Gastroesophageal sphincter (tissue), 4 donors: ENCODE measurements around the gene KIDINS220. TPM values are rescaled to one million over a fixed set of nuclear protein-coding genes. Genes with fewer than 3 reads are reported as not detected.

ENCODE experiments used
- ATAC-seq: fragments of 150-250 bp; one replicate; pipeline ENCODE4 v1.9.1; 2016; ENCODE audit warnings: mild to moderate bottlenecking, moderate library complexity
- H3K27ac ChIP-seq, 4 donors: fragments of 200-600 bp; sonication (generic) in 3 of 4; 1 replicate in 3 of 4; 2 replicates in 1 of 4; pipeline ENCODE4 v1.5.1; 2016 to 2019
- H3K27me3 ChIP-seq: fragments of 200-600 bp; sonication (generic); one replicate; pipeline ENCODE4 v1.5.1; 2019
- H3K36me3 ChIP-seq, 2 donors: fragments of 200-600 bp; sonication (generic); one replicate each; pipeline ENCODE4 v1.5.1; 2019; ENCODE audit warnings: control low read depth in 1 of 2
- H3K4me1 ChIP-seq, 3 donors: fragments of 200-600 bp; sonication (generic); 1 replicate in 2 of 3; 2 replicates in 1 of 3; pipeline ENCODE4 v1.5.1; 2016 to 2019; ENCODE audit warnings: control low read depth in 2 of 3
- H3K4me3 ChIP-seq, 2 donors: fragments of 200-600 bp; sonication (generic); one replicate each; pipeline ENCODE4 v1.5.1; 2019; ENCODE audit warnings: mild to moderate bottlenecking in 1 of 2, moderate library complexity in 1 of 2
- H3K9me3 ChIP-seq, 3 donors: fragments of 200-600 bp; sonication (generic); one replicate each; pipeline ENCODE4 v1.5.1; 2017 to 2019; ENCODE audit warnings: control low read depth in 2 of 3
- CTCF ChIP-seq, 4 experiments: fragments of 200-600 bp in 2 of 4; fragments of 450-650 bp in 2 of 4; sonication (generic) in 1 of 4; IDR thresholded peaks; one replicate each; pipeline ENCODE4 v1.5.1; 2017 to 2019; ENCODE audit warnings: antibody characterized with exemption in 4 of 4, mild to moderate bottlenecking in 2 of 4, moderate library complexity in 2 of 4
- EP300 ChIP-seq: sonication (generic); formaldehyde crosslinking; IDR thresholded peaks from one replicate; pipeline ENCODE4 v1.6.1; 2017; ENCODE audit warnings: antibody characterized with exemption, mild to moderate bottlenecking
- POLR2A ChIP-seq, 2 donors: fragments of 450-650 bp; IDR thresholded peaks; one replicate each; pipeline ENCODE4 v1.6.1; 2017; ENCODE audit warnings: antibody characterized with exemption in 2 of 2, mild to moderate bottlenecking in 2 of 2, moderate library complexity in 1 of 2
- POLR2AphosphoS5 ChIP-seq: sonication (generic); formaldehyde crosslinking; IDR thresholded peaks from one replicate; pipeline ENCODE4 v1.6.1; 2017; ENCODE audit warnings: antibody characterized with exemption
- WGBS, 2 donors: methylation state at CpG; one replicate each; pipeline ENCODE4 v1.1.5; 2018; ENCODE audit warnings: low coverage in 1 of 2; 5-methylcytosine and 5-hydroxymethylcytosine counted together
- total RNA-seq, 4 donors: library from RNA; depleted of rRNA; stranded (reverse); fragments of >200 nt; gene quantifications; one replicate each; pipeline ENCODE4 v1.1.0, GENCODE V29; 2016

KIDINS220 gene
- total RNA-seq, 4 donors from 2014 or later, result 73.3 to 122 (median 88.9) TPM

DNA sequence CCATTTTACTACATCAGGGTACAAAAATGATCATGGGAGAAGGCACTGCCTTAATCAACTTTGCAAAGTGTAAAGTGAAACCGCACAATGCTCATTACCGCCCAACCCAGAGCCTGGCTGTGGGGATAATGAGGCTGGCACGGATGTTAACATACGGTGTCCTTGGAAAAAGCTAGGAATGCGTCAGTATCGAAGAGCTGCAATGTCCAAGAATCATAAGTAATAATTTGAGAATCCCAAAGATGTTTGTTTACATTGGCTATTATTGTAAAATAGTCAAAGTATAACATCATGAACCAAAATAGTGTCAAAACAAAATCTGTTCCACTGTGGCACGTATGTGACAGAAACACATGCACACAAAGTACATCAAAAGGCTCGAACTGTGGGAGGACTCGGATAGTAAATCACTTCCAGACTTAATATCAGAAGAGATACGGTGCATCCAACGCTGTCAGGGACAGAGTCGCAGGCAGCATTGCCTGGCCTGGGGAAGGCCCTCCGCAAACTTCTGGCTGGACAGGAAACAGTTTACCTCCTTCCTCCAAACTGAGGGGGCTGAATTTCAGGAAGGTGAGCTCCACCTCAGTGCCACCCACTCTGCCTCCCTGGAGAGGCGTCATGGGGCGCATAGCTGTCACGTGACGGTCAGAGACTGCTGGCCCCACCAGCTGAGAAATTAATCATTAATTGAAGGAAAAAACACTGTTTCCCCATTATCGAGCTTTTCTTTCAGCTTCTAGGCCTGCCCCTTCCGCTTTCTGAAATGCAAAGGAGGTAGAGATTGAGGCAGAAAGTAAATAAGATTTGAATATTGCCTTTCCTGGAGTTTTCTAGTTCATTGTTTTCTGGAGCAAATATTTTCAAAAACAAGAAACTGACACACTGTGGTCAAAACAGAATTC is 157.3 kb downstream of the KIDINS220 start:
- WGBS, 2 donors, result 5 to 21% methylated on average over 15 of the region's 19 CpGs
- peak overlapping the region; percentile 47 to 89 for H3K4me3 ChIP-seq
- H3K36me3 ChIP-seq, result no peaks in the 10 kb centered on the region
- H3K27me3 ChIP-seq, result no peaks in the 10 kb centered on the region
- ATAC-seq, result no peak
- peaks cover 0 to 2% (median 0%) of the 10 kb centered on the region in 3 donors for H3K9me3 ChIP-seq
- no peak for TF ChIP-seq POLR2A (IDR thresholded peaks at IDR 0.05)
- TF ChIP-seq POLR2AphosphoS5, result peak; percentile 57
- no peak for TF ChIP-seq CTCF (IDR thresholded peaks at IDR 0.05)
- no peak for TF ChIP-seq EP300
- H3K4me1 ChIP-seq, result peaks cover 0 to 69% (median 21%) of the 10 kb centered on the region in 3 donors
- H3K27ac ChIP-seq, result peak overlapping the region; percentile 92 to 99 (median 97)

DNA sequence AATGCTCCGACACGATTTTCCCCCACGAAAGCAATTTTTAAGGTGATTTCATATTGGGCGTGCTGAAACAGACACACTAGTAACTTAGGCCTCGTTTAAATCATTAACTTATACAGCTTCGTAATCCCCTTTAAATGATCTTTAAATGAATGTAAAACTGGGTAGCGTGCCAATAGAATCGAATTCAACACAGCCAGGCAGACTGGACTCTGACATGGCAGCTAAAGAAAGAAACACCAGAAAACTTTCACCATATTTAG is 157.9 kb downstream of the KIDINS220 start:
- peak overlapping the region; percentile 92 to 99 (median 97) for H3K27ac ChIP-seq
- TF ChIP-seq POLR2A (IDR thresholded peaks at IDR 0.05) (no peak), EP300 (no peak), POLR2AphosphoS5 (no peak), CTCF (IDR thresholded peaks at IDR 0.05) (no peak)
- 5 to 16% methylated on average over 8 of the region's 8 CpGs for WGBS, 2 donors
- peaks cover 0 to 66% (median 17%) of the 10 kb centered on the region in 3 donors for H3K4me1 ChIP-seq
- H3K27me3 ChIP-seq, result no peaks in the 10 kb centered on the region
- peaks cover 0 to 8% (median 0%) of the 10 kb centered on the region in 3 donors for H3K9me3 ChIP-seq
- no peaks in the 10 kb centered on the region for H3K36me3 ChIP-seq
- H3K4me3 ChIP-seq, result peak overlapping the region; percentile 47 to 89
- ATAC-seq, result no peak

Other genes with a start within 250 kb of the KIDINS220 start
- 100 to 1,000 TPM; 142 to 384 (median 169) TPM for gene ID2, start 155.6 kb downstream of the KIDINS220 start, total RNA-seq
- gene MBOAT2, start 166.1 kb upstream of the KIDINS220 start, total RNA-seq, result 10 to 100 TPM; 21.0 to 27.0 (median 23.5) TPM